Activated CD8-positive, alpha-beta memory T cell treated with anti-CD3 and anti-CD28 coated beads, Interleukin-2, amount 10 ng/mL, durations not matched to agents 7 days and 5 days (primary cell): Measurements from ENCODE around the gene SPATS2L. TPM values are rescaled to one million over a fixed set of nuclear protein-coding genes. Genes with fewer than 3 reads are reported as not detected.

Experiments
- ATAC-seq: fragments of 150-1000 bp; cut with Tn5 transposase; one replicate; pipeline ENCODE4 v1.10.0; 2021; ENCODE audit warnings: moderate library complexity
- CTCF ChIA-PET: fragments of 350-600 bp; sonication (Branson Sonifier 250); formaldehyde crosslinking; loops from one replicate; lab custom pipeline; 2021; ENCODE audit warnings: antibody characterized with exemption; lab: Charles Lee
- DNase-seq: peaks from one replicate; pipeline ENCODE4 v3.0.0-alpha.2; 2020
- H3K27ac Mint-ChIP-seq: one replicate; pipeline ENCODE4 v1.8.0; 2021; ENCODE audit warnings: mild to moderate bottlenecking, mixed read lengths
- H3K27me3 Mint-ChIP-seq: one replicate; pipeline ENCODE4 v1.8.0; 2021; ENCODE audit warnings: mixed read lengths
- H3K36me3 Mint-ChIP-seq: one replicate; pipeline ENCODE4 v1.8.0; 2021; ENCODE audit warnings: mild to moderate bottlenecking, mixed read lengths
- H3K4me1 Mint-ChIP-seq: one replicate; pipeline ENCODE4 v1.8.0; 2021; ENCODE audit warnings: mixed read lengths
- H3K4me3 Mint-ChIP-seq: one replicate; pipeline ENCODE4 v1.8.0; 2021; ENCODE audit warnings: mild to moderate bottlenecking, moderate library complexity, mixed read lengths
- H3K9me3 Mint-ChIP-seq: one replicate; pipeline ENCODE4 v1.8.0; 2022; ENCODE audit warnings: low read depth, mixed read lengths
- total RNA-seq, 2 experiments: library from RNA; stranded (reverse); gene quantifications; one replicate each; pipeline ENCODE4 v1.2.3, GENCODE V29; 2021

Gene SPATS2L
- total RNA-seq, 2 experiments from 2014 or later = 62.9 to 89.7 TPM

DNA sequence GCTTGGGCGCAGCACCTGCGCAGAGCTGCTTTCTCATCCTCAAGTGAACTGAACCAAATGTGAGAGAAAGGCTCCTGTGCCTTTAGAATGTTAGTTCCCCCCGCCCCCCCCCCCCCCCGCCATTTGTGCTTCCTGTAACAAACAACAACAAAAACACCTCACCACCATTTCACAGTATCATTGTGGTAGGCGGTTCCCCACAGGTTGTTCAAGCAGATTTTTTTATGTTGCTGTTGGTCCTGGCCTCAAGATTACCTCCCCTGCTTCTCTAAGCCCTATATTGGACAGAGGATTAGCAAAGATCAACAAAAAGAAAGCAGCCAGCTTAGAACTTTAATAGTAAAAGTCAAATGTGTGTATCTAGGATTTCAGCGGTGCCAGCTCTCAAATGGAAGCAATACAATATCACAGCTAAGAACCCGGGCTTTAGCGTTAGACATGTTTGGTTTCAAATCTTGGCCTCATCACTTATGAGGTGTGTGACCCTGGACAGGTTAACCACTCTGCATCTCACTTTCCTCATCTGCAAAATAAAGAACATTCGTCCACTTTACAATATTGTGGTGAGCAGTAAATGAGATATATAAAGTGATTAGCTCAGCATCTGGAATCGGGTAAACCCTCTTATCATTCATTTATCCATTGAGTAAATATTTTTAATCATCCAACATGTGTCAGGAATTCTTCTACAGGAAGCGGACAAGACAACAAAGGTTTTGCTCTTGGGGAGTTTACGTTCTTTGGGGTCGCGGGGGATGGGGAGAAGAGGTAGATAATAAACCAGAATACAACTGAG lies 118.7 kb downstream of the SPATS2L start:
- Mint-ChIP-seq H3K4me1 (peaks cover 25% of the 10 kb centered on the region), H3K4me3 (no peak overlapping the region), H3K9me3 (no peaks in the 10 kb centered on the region), H3K27ac (no peak overlapping the region), H3K36me3 (peaks cover 30% of the 10 kb centered on the region), H3K27me3 (no peaks in the 10 kb centered on the region)
- CTCF ChIA-PET = interaction anchor here (0.9 to 1.5 kb wide), 5 partner anchors 10 to 70 kb away, joined by 3 to 4 read pairs (median 4); no protein-coding TSS in a partner anchor
- DNase-seq (no peak), ATAC-seq (no peak)

DNA sequence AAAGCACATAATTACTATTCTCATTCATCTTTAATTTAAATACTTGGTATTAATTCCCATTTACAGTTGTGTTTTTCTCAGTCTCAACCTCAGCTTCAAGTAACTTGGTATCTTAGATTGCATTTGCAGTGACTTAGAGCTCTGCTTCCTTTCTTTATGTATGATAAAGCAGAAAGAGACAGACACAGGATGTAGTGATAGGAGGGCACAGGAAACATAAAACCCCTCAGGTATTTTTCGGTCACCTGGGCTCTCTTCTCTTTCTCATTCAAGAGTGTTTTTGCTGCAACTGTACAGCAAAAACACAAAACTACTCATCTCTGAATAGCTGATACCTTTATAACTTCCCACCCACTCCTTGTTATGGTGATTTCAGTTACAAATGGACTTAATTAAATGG lies 120.3 kb downstream of the SPATS2L start:
- no peak for ATAC-seq
- Mint-ChIP-seq H3K27ac (no peak overlapping the region), H3K36me3 (peaks cover 18% of the 10 kb centered on the region), H3K4me1 (peaks cover 25% of the 10 kb centered on the region), H3K4me3 (no peak overlapping the region), H3K27me3 (no peaks in the 10 kb centered on the region), H3K9me3 (no peaks in the 10 kb centered on the region)
- CTCF ChIA-PET = no interaction called here
- DNase-seq = no peak

DNA sequence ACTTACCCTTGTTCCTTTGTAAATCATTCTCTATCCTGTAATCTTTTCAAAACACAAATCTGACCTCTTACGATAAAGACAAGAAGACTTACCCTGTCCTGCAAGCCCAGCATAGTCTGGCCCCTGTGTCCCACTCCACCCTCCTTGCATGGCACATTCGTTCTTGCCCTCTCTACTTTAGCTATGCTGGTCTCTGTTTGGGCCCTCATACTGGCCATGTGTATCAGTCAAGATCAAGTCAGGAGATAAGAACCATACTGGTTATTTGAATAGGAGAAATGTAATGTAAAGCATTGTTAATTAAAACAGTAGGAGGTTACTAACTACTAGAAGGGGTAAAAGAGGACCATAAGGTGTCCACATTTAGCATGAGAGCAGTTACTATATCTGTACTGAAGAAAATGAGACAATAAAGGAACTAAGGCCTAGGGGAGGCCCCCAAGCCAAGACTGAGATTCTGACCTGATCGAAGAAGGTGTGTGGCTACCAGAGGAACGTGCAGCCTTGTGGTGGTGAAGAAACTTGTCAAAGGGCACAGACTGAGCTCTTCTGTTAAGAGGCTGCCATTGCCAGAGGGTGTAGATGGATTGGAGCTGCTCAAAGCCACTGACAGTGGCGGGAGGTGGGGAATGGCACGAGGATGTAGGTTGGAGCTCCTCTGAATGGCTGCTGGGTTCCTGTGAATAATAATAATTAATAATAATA lies 122.6 kb downstream of the SPATS2L start:
- H3K9me3 Mint-ChIP-seq = no peaks in the 10 kb centered on the region
- peaks cover 18% of the 10 kb centered on the region for H3K4me1 Mint-ChIP-seq
- ATAC-seq (no peak), DNase-seq (no peak)
- peaks cover 16% of the 10 kb centered on the region for H3K36me3 Mint-ChIP-seq
- no peak overlapping the region for H3K27ac Mint-ChIP-seq
- no peak overlapping the region for H3K4me3 Mint-ChIP-seq
- CTCF ChIA-PET = no interaction called here
- no peaks in the 10 kb centered on the region for H3K27me3 Mint-ChIP-seq

DNA sequence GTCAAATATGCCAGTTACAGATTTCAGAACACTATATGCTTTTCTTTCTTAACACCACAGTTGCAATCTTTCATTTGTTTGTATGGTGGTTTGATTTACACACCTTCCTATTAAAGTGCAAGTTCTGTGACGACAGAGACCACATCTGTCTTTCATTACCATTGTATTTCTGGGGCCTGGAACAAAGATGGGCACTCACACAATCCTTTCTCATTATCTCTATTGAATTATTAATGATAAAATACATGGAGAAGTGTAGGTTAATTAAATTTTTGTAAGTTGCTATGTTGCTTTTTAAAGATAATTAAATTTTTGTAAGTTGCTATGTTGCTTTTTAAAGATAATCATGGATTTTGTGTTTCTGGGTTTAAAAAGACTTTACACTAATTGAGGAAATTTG lies 123.5 kb downstream of the SPATS2L start:
- Mint-ChIP-seq H3K4me1 (peaks cover 15% of the 10 kb centered on the region), H3K27ac (no peak overlapping the region), H3K4me3 (no peak overlapping the region), H3K36me3 (peaks cover 20% of the 10 kb centered on the region), H3K27me3 (no peaks in the 10 kb centered on the region), H3K9me3 (no peaks in the 10 kb centered on the region)
- DNase-seq = no peak
- CTCF ChIA-PET = no interaction called here
- no peak for ATAC-seq

DNA sequence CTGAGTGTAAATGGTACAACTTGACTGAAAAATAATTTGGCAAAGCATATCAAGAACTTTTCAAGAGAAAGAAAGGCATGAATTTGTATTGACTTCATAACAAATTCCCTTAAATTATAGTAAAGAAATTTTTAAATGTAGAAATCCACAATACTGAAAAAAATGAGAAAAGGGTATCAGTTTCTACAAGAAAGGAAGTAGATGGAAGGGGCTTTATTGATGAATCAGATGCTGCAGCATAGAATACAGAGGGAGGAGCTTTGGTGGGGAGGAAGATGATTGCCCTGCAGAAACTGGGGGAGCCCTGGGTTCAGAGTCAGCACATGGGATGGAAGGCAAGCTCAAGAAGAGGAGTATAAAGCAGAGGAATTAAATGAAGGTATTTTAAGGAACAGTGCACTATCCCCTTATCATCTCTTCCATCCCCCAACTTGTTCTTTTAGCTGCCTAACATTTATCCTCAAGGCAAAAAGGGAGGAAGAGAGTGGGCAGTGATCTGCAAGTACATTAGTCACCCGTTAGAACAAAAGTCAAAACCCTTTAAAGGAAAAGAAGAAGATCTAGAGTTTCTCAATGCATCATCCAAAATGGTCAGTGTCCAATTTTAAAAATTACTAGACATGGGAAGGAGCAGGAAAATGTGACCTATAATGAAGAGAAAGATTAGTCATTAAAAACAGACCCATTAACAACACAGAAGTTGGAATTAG lies 125.7 kb downstream of the SPATS2L start:
- CTCF ChIA-PET = no interaction called here
- Mint-ChIP-seq H3K27me3 (no peaks in the 10 kb centered on the region), H3K27ac (no peak overlapping the region), H3K36me3 (peaks cover 28% of the 10 kb centered on the region), H3K4me1 (peaks cover 2% of the 10 kb centered on the region), H3K9me3 (no peaks in the 10 kb centered on the region), H3K4me3 (no peak overlapping the region)
- DNase-seq (no peak), ATAC-seq (no peak)

DNA sequence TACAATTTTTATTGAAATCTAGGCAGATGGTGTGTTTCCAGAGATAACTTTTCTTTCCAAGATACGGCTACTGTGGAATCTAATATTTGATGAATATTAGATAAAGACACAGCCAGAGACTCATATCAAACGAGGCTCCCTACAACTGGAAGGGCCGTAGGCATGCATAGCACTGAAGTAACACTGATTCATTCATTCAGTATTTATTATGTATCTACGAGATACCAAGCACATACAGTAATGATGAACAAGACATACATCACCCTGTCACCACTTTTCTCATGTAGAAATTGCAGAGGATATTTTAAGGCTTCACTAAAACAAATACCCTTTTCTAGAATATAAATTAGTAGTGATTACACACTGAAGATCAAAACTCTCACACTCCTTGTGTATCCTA lies 128.9 kb downstream of the SPATS2L start:
- Mint-ChIP-seq H3K27ac (no peak overlapping the region), H3K9me3 (no peaks in the 10 kb centered on the region), H3K27me3 (no peaks in the 10 kb centered on the region), H3K4me1 (peaks cover 2% of the 10 kb centered on the region), H3K36me3 (peaks cover 50% of the 10 kb centered on the region), H3K4me3 (no peak overlapping the region)
- CTCF ChIA-PET = no interaction called here
- DNase-seq (no peak), ATAC-seq (no peak)

DNA sequence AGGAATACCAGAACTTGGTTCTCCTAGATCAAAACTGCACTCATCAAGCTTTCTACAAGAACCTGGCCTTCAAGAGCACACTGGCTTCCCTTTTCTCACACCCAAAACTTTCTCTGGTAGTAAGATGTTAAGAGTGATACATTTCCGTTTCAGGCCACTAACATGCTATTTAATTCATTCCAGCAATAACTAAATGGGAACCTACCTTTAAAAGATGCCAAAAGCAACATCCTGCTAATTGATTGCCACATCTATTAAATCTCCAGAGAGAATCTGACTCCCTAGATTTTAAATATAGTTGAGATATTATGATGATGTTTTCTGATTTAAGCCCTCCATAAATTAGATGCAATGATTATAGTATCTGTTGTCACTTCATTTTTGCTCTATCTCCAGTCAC lies 131.8 kb downstream of the SPATS2L start:
- H3K4me3 Mint-ChIP-seq = no peak overlapping the region
- DNase-seq (no peak), ATAC-seq (no peak)
- no peaks in the 10 kb centered on the region for H3K27me3 Mint-ChIP-seq
- CTCF ChIA-PET = no interaction called here
- peaks cover 62% of the 10 kb centered on the region for H3K36me3 Mint-ChIP-seq
- H3K9me3 Mint-ChIP-seq = no peaks in the 10 kb centered on the region
- no peak overlapping the region for H3K27ac Mint-ChIP-seq
- H3K4me1 Mint-ChIP-seq = no peaks in the 10 kb centered on the region

DNA sequence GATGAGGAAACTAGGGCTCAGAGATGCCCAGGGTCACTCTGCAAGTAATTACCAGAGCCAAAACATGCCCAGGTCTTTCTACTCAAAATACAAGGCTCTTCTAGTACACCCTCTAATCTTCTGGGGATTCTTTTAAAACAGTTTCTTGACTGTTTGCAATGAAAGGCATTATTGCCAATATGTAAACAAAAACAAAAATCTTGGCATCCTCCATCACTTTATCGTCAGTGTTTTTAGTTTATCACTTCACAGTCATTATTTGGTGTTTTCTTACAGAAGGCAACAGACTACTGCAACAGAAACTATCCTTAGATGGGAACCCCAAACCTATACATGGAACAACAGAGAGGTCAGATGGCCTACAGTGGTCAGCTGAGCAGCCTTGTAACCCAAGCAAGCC lies 132.4 kb downstream of the SPATS2L start:
- no peaks in the 10 kb centered on the region for H3K4me1 Mint-ChIP-seq
- CTCF ChIA-PET = no interaction called here
- DNase-seq (no peak), ATAC-seq (no peak)
- H3K27ac Mint-ChIP-seq = no peak overlapping the region
- H3K36me3 Mint-ChIP-seq = peaks cover 68% of the 10 kb centered on the region
- no peaks in the 10 kb centered on the region for H3K9me3 Mint-ChIP-seq
- H3K4me3 Mint-ChIP-seq = no peak overlapping the region
- no peaks in the 10 kb centered on the region for H3K27me3 Mint-ChIP-seq

DNA sequence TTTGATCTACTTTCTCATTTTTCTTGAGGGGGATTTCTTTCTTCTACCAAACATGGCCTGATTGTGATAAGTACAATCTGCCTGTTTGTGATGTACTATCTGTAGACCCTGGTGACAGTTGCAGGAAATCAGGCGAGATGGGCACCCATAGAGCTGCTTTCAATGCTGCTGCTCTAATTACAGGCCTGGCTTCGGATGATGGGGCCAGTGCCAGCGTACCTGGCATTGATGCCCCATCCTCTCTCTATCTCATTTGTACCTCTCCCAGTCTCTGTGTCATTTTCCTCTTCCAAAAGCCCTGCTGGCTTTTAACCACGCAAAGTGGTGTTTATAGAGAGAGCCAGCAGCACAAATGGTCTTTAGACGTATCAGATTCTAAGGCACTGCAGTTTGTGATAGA lies 133.5 kb downstream of the SPATS2L start:
- peaks cover 65% of the 10 kb centered on the region for H3K36me3 Mint-ChIP-seq
- no peak overlapping the region for H3K27ac Mint-ChIP-seq
- H3K4me1 Mint-ChIP-seq = no peaks in the 10 kb centered on the region
- no peak overlapping the region for H3K4me3 Mint-ChIP-seq
- no peaks in the 10 kb centered on the region for H3K27me3 Mint-ChIP-seq
- no peak for DNase-seq
- ATAC-seq = no peak
- CTCF ChIA-PET = no interaction called here
- H3K9me3 Mint-ChIP-seq = no peaks in the 10 kb centered on the region

DNA sequence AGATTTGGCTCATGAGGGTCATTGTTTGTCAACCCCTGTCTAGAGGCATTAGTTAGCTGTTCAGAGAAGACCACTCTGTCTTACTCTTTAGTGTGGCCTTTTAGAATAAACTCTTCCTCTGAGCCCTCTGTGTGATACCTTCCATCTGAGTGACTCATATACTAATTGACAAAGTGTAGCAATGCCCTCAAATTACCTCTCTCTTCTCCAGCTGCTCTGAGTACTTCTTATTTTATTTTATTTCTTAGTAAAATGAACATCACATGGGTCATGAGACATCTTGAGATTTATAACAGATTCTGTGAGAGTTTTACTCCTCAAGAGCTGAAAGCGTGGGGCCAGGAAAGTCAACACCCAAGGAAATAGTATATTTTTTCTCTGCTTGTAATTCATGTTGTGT lies 136.0 kb downstream of the SPATS2L start:
- ATAC-seq (no peak), DNase-seq (no peak)
- Mint-ChIP-seq H3K27me3 (no peaks in the 10 kb centered on the region), H3K27ac (no peak overlapping the region), H3K9me3 (no peaks in the 10 kb centered on the region), H3K36me3 (peaks cover 56% of the 10 kb centered on the region), H3K4me1 (peaks cover 2% of the 10 kb centered on the region), H3K4me3 (no peak overlapping the region)
- CTCF ChIA-PET = no interaction called here

DNA sequence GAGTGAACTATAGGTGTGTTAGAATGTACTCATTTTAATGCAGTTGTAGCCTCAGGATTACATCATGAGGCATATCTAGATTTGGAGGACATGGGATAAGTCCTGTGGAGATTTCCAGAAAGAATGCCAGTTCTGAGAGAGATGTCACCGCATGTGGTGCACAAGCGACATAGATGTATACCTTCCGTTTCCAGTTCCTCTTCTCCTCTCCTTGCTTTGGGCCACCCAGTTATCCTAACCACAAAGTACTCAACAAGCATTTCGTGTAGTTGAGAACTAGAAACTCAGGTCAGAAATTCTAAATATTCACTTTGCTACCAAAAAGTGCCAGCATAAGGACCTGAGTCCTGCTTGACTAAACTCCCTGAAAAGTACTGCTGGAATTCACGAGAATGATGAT lies 136.9 kb downstream of the SPATS2L start:
- H3K4me1 Mint-ChIP-seq = peaks cover 4% of the 10 kb centered on the region

DNA sequence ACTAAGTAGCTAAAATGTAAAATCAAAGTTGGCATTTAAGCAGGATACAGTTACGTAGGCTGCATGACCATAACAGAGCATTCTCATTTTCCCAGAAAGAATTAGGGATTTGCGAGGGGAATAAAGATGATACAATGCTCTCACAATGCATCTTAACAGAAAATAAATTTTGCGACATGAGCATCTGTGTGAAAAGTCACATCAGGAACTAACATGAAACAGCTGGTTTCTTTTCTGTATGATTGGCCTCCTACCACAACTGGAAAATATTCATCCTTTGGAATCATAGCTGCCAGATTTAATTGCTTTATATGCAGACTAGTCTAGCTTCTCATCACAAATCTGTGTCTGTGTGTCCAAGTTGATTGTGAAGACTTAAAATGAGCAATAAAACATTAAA lies 137.4 kb downstream of the SPATS2L start:
- H3K4me1 Mint-ChIP-seq = peaks cover 10% of the 10 kb centered on the region
- no peak for DNase-seq
- CTCF ChIA-PET = no interaction called here
- no peak overlapping the region for H3K27ac Mint-ChIP-seq
- peaks cover 54% of the 10 kb centered on the region for H3K36me3 Mint-ChIP-seq
- no peak for ATAC-seq
- no peaks in the 10 kb centered on the region for H3K9me3 Mint-ChIP-seq
- no peak overlapping the region for H3K4me3 Mint-ChIP-seq
- H3K27me3 Mint-ChIP-seq = no peaks in the 10 kb centered on the region

More for the DNA sequence above, 136.9 kb downstream of the SPATS2L start:
- H3K27me3 Mint-ChIP-seq = no peaks in the 10 kb centered on the region
- H3K27ac Mint-ChIP-seq = no peak overlapping the region
- no peak for DNase-seq
- H3K36me3 Mint-ChIP-seq = peaks cover 51% of the 10 kb centered on the region
- no peak overlapping the region for H3K4me3 Mint-ChIP-seq
- no peak for ATAC-seq
- CTCF ChIA-PET = no interaction called here
- H3K9me3 Mint-ChIP-seq = no peaks in the 10 kb centered on the region

DNA sequence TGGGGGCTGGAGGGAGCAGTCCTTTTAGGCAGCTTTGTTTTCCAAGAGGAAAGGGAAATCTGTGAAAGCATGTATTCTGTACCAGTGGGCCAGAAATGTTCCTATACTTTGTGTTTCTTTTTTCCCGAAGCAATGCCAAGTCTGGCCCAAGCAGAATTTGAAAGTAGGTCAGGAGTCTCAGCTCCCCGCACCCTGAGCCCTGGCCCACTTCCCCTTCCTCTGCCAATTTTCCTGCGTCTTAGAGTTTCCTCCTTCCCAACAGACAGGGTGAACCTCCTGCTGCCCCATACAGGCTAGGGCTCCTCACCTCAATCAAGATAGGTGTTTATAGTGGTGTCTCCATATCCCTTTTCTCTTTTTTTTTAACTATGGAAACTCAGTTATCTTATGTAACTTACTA lies 138.0 kb downstream of the SPATS2L start:
- H3K4me1 Mint-ChIP-seq = peaks cover 11% of the 10 kb centered on the region
- CTCF ChIA-PET = no interaction called here
- DNase-seq (no peak), ATAC-seq (no peak)
- no peaks in the 10 kb centered on the region for H3K9me3 Mint-ChIP-seq
- no peak overlapping the region for H3K4me3 Mint-ChIP-seq
- no peak overlapping the region for H3K27ac Mint-ChIP-seq
- H3K27me3 Mint-ChIP-seq = no peaks in the 10 kb centered on the region
- peaks cover 50% of the 10 kb centered on the region for H3K36me3 Mint-ChIP-seq
